ENCODE results near the gene PFKL. TPM values are rescaled to one million over a fixed set of nuclear protein-coding genes. Genes with fewer than 3 reads are reported as not detected.

PFKL gene
- total RNA-seq, 1 donor from 2014 or later: 138 TPM

DNA sequence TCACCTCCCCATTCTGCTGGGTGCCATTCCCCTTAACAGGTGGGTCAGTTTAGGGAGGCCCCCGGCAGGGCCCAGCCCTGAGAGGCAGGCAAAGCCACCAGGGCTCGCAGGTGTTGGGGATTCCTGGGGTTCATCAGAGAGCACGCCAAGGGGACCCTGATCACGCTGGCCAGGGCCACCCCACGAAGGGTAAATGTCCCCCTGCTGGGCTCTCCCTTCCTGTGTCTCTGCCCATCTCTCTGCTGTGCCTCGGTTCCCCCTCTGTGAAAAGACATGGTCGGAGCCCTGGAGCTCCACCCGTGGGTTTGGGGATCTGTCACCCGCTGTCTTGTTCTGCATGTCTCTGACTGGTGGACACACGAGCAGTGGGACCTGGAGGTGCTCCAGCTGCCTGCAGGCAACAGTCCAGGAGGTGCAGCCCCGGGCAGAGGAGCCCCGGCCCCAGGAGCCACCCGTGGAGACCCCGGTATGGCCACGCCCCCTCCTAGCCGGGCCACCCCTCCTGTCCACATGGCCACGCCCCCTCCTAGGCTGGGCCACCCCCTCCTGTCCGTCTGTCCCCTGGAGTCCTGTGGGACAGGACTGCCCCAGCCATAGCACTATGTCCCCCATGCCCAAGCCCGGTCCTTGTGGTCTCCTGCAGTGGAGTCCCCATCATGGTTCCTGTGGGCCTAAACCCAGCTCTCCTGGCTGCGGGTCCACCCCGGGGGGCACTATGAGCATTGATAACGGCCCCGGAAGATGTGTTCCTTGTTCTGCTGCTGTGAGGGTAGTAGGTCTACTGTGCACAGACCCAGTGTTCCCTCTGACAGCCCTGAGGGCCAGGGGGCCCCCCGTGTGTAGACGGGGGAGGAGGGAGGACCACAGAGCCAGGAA is 7.7 kb upstream of the PFKL start:
- Mint-ChIP-seq H3K4me3 (ENCODE audit: unreplicated experiment) (no peak overlapping the region), H3K9me3 (ENCODE audit: unreplicated experiment) (no peaks in the 10 kb centered on the region), H3K36me3 (ENCODE audit: unreplicated experiment) (no peaks in the 10 kb centered on the region)

DNA sequence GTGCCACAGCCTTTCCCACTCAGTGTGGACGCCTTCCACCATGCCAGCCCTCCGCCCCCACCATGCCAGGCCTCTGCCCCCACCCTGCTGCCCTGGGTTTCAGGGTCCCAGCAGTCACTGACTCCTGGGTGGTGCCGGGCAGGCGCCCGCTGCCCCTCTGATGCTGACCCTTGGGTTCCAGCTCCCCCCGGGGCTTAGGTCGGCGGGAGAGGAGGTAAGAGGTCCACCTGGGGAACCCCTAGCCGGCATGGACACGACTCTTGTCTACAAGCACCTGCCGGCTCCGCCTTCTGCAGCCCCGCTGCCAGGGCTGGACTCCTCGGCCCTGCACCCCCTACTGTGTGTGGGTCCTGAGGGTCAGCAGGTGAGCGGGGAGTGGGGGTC is 7.0 kb upstream of the PFKL start:
- H3K4me3 Mint-ChIP-seq (ENCODE audit: unreplicated experiment): no peak overlapping the region
- peaks cover 1% of the 10 kb centered on the region for H3K27me3 Mint-ChIP-seq (ENCODE audit: unreplicated experiment)
- DNase-seq (ENCODE audit: extremely low spot score, unreplicated experiment): no peak
- peaks cover 20% of the 10 kb centered on the region for H3K4me1 Mint-ChIP-seq (ENCODE audit: unreplicated experiment)
- TF ChIP-seq, protein P1, sequence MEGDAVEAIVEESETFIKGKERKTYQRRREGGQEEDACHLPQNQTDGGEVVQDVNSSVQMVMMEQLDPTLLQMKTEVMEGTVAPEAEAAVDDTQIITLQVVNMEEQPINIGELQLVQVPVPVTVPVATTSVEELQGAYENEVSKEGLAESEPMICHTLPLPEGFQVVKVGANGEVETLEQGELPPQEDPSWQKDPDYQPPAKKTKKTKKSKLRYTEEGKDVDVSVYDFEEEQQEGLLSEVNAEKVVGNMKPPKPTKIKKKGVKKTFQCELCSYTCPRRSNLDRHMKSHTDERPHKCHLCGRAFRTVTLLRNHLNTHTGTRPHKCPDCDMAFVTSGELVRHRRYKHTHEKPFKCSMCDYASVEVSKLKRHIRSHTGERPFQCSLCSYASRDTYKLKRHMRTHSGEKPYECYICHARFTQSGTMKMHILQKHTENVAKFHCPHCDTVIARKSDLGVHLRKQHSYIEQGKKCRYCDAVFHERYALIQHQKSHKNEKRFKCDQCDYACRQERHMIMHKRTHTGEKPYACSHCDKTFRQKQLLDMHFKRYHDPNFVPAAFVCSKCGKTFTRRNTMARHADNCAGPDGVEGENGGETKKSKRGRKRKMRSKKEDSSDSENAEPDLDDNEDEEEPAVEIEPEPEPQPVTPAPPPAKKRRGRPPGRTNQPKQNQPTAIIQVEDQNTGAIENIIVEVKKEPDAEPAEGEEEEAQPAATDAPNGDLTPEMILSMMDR (IDR thresholded peaks at IDR 0.05): no peak
- H3K36me3 Mint-ChIP-seq (ENCODE audit: unreplicated experiment): no peaks in the 10 kb centered on the region
- no peaks in the 10 kb centered on the region for H3K9me3 Mint-ChIP-seq (ENCODE audit: unreplicated experiment)
- no peak overlapping the region for H3K27ac Mint-ChIP-seq (ENCODE audit: unreplicated experiment)

More for the DNA sequence above, 7.7 kb upstream of the PFKL start:
- no peak overlapping the region for H3K27ac Mint-ChIP-seq (ENCODE audit: unreplicated experiment)
- DNase-seq (ENCODE audit: extremely low spot score, unreplicated experiment): no peak
- TF ChIP-seq, protein P1 (IDR thresholded peaks at IDR 0.05): no peak
- peaks cover 3% of the 10 kb centered on the region for H3K27me3 Mint-ChIP-seq (ENCODE audit: unreplicated experiment)
- peaks cover 14% of the 10 kb centered on the region for H3K4me1 Mint-ChIP-seq (ENCODE audit: unreplicated experiment)

DNA sequence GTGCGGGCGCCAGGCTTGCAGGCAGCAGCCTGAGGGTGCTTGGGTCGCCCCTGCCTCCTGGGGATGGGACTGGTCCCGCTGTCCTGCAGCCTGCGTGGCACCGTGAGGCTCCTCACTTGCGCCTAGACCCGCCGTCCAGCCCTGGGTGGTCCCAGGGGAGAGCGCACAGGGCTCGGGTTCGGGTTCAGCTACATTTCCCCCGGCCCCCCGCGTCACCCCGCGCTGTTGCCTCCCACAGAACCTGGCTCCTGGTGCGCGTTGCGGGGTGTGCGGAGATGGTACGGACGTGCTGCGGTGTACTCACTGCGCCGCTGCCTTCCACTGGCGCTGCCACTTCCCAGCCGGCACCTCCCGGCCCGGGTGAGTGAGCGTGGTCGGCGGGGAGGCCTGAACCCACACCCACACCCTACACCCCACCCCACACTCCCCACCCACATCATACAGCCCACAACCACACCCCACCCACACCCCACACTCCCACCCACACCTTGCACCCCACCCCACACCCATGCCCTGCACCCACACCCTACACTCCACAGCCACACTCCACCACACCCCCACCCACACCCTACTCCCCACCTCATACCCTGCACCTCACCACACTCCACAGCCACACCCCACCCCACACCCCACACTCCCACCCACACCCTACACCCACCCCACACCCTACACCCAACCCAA is 6.2 kb upstream of the PFKL start:
- Mint-ChIP-seq H3K36me3 (ENCODE audit: unreplicated experiment) (no peaks in the 10 kb centered on the region), H3K27ac (ENCODE audit: unreplicated experiment) (no peak overlapping the region), H3K9me3 (ENCODE audit: unreplicated experiment) (no peaks in the 10 kb centered on the region), H3K4me3 (ENCODE audit: unreplicated experiment) (no peak overlapping the region), H3K4me1 (ENCODE audit: unreplicated experiment) (peaks cover 25% of the 10 kb centered on the region), H3K27me3 (ENCODE audit: unreplicated experiment) (no peaks in the 10 kb centered on the region)
- DNase-seq (ENCODE audit: extremely low spot score, unreplicated experiment): no peak
- TF ChIP-seq, protein P1 (IDR thresholded peaks at IDR 0.05): no peak

DNA sequence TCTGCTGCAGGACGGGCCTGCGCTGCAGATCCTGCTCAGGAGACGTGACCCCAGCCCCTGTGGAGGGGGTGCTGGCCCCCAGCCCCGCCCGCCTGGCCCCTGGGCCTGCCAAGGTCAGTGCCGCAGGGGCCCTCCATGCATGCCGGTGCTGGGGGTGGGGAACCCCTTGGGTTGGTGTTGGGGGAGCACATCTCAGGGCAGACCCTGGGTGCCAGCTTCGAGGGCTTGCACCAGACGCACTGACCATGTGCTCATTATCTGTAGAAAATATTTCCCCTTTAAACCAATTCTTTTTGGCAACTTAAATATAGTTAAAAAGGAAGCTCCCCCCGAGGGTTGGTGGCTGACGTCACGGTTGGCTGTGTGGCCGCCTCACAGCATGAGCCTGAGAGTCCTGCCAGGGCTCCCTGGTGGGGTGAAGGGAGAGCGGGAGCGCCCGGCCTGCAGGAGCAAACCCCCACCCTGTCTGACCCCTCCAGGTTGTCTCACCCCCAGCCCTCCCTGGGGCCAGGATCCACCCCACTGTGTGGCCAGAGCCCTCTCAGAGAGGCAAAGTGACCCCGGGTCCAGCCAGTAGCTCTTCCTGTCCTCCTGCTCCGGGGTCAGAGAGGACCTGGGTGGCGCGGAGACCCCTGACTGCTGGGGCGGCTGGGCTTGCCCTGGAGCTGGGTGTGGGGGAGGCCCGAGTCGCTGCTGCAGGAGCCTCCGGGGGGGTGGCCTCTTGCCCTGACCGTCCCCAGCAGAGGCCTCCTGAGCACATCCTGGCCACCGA is 5.3 kb upstream of the PFKL start:
- TF ChIP-seq, protein P1 (IDR thresholded peaks at IDR 0.05): no peak
- Mint-ChIP-seq H3K9me3 (ENCODE audit: unreplicated experiment) (no peaks in the 10 kb centered on the region), H3K4me3 (ENCODE audit: unreplicated experiment) (no peak overlapping the region), H3K27me3 (ENCODE audit: unreplicated experiment) (no peaks in the 10 kb centered on the region), H3K36me3 (ENCODE audit: unreplicated experiment) (no peaks in the 10 kb centered on the region), H3K4me1 (ENCODE audit: unreplicated experiment) (peaks cover 30% of the 10 kb centered on the region), H3K27ac (ENCODE audit: unreplicated experiment) (no peak overlapping the region)
- no peak for DNase-seq (ENCODE audit: extremely low spot score, unreplicated experiment)
